ENCODE data around the gene IRF4.

GRCh38 chr6:372336-372911, 19.1 kb upstream of the IRF4 start:
- no peak for TF ChIP-seq CTCF (tag by site-specific recombination; IDR thresholded peaks at IDR 0.05)
- no peak for TF ChIP-seq ZNF274 (IDR thresholded peaks at IDR 0.05; ENCODE audit: low read length)
- no peak for TF ChIP-seq ZNF274 (tag by site-specific recombination; IDR thresholded peaks at IDR 0.05; ENCODE audit: borderline replicate concordance)
- TF ChIP-seq ZNF350 (tag by site-specific recombination; IDR thresholded peaks at IDR 0.05) = no peak
- no peak for TF ChIP-seq ZNF18 (tag by site-specific recombination; IDR thresholded peaks at IDR 0.05)
- TF ChIP-seq MZF1 (tag by site-specific recombination; IDR thresholded peaks at IDR 0.05; ENCODE audit: borderline replicate concordance) = no peak
- TF ChIP-seq ZNF148 (tag by site-specific recombination; IDR thresholded peaks at IDR 0.05; ENCODE audit: borderline replicate concordance) = no peak
- TF ChIP-seq REPIN1 (tag by site-specific recombination; IDR thresholded peaks at IDR 0.05; ENCODE audit: low read depth) = no peak
- TF ChIP-seq ZFP69B (tag by site-specific recombination; IDR thresholded peaks at IDR 0.05) = no peak
- TF ChIP-seq, protein P1, sequence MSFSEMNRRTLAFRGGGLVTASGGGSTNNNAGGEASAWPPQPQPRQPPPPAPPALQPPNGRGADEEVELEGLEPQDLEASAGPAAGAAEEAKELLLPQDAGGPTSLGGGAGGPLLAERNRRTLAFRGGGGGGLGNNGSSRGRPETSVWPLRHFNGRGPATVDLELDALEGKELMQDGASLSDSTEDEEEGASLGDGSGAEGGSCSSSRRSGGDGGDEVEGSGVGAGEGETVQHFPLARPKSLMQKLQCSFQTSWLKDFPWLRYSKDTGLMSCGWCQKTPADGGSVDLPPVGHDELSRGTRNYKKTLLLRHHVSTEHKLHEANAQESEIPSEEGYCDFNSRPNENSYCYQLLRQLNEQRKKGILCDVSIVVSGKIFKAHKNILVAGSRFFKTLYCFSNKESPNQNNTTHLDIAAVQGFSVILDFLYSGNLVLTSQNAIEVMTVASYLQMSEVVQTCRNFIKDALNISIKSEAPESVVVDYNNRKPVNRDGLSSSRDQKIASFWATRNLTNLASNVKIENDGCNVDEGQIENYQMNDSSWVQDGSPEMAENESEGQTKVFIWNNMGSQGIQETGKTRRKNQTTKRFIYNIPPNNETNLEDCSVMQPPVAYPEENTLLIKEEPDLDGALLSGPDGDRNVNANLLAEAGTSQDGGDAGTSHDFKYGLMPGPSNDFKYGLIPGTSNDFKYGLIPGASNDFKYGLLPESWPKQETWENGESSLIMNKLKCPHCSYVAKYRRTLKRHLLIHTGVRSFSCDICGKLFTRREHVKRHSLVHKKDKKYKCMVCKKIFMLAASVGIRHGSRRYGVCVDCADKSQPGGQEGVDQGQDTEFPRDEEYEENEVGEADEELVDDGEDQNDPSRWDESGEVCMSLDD (tag by site-specific recombination; IDR thresholded peaks at IDR 0.05) = no peak
- TF ChIP-seq, protein P2, sequence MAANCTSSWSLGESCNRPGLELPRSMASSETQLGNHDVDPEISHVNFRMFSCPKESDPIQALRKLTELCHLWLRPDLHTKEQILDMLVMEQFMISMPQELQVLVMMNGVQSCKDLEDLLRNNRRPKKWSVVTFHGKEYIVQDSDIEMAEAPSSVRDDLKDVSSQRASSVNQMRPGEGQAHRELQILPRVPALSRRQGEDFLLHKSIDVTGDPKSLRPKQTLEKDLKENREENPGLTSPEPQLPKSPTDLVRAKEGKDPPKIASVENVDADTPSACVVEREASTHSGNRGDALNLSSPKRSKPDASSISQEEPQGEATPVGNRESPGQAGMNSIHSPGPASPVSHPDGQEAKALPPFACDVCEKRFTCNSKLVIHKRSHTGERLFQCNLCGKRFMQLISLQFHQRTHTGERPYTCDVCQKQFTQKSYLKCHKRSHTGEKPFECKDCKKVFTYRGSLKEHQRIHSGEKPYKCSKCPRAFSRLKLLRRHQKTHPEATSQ (tag by site-specific recombination; IDR thresholded peaks at IDR 0.05) = no peak
- no peak for TF ChIP-seq ZNF792 (tag by site-specific recombination; IDR thresholded peaks at IDR 0.05)
- TF ChIP-seq ZBTB7A (tag by site-specific recombination; IDR thresholded peaks at IDR 0.05; ENCODE audit: low read depth) = no peak
- TF ChIP-seq, protein P3, sequence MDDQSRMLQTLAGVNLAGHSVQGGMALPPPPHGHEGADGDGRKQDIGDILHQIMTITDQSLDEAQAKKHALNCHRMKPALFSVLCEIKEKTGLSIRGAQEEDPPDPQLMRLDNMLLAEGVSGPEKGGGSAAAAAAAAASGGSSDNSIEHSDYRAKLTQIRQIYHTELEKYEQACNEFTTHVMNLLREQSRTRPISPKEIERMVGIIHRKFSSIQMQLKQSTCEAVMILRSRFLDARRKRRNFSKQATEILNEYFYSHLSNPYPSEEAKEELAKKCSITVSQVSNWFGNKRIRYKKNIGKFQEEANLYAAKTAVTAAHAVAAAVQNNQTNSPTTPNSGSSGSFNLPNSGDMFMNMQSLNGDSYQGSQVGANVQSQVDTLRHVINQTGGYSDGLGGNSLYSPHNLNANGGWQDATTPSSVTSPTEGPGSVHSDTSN (CRISPR knock-in tag; IDR thresholded peaks at IDR 0.05) = no peak
- no peak for TF ChIP-seq ZSCAN30 (tag by site-specific recombination; IDR thresholded peaks at IDR 0.05)
